T47D (cell line): ENCODE data around the gene CRELD2.
"Not testable (repeated sequence)": the region's sequence is repeated elsewhere in the genome, so short reads cannot be mapped to it uniquely, and the experiment has no call there.

ENCODE experiments used
- DNase-seq, 2 experiments: peaks; one replicate each; pipeline versions ENCODE4 v3.0.0 to v3.0.0-alpha.2; 2011 to 2012; ENCODE audit warnings: low read depth in 1 of 2, low spot score in 1 of 2
- JUND ChIP-seq: IDR thresholded peaks from 2 replicates; pipeline ENCODE4 v1.6.1; 2012; ENCODE audit warnings: low read depth
- in situ Hi-C: cut with HindIII; loops from 2 replicates; pipeline ENCODE4 v1.10.0; 2016; ENCODE audit warnings: low sequenced_read_pairs, low pct_unique_long_range_greater_than_20kb

The CRELD2 gene

DNA sequence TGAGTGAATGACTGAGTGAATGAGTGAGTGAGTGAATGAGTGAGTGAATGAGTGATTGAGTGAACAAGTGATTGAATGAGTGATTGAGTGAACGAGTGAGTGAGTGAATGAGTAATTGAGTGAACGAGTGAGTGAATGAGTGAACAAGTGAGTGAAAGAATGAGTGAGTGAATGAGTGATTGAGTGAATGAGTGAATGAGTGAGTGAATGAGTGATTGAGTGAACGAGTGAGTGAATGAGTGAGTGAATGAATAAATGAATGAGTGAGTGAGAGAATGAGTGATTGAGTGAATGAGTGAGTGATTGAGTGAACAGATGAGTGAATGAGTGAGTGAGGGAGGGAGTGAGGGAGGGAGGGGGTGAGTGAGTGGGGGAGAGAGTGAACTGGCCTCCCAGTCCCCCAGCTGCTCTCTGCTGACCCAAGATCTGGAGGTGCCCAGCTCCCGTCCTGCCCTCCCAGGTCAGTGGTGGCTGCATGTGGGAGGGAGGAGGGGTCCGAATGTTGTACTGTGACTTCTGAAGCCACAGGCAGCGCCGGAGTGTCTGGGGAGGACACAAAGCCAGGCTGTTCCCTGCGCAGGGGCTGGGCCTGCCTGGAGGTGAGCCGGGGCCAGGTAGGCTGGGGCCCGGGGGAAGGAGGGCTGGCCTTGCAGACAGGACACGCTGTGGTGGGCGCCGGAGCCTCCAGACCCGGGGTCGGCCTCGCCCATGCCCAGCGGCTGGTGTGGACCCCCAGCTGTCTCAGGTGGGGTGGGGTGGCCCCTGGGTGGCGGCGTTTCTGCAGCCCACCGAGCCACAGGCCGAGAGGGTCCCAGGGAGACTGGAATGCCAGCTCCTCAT, 24.4 kb downstream of the CRELD2 start:
- in situ Hi-C loops, result no loop called here
- DNase-seq, result no peak
- no peak for TF ChIP-seq JUND

DNA sequence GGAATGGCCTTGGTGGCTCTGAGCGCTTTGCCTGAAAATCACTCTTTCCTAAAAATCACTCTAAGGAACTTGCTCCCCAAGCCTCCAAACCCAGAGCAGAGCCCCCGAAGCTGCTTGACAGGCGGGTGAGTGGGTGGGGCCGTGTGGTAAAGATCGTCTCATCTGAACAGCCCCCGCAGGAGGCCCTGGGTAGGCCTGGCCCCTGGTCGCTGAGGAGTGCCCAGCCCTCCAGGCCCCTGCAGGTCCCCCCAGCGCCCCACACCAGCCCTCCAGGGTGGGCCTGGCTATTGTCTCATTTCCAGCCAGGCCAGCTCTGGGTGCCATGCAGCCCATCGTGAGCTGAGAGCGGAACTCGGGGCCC, 25.0 kb downstream of the CRELD2 start:
- no peak for TF ChIP-seq JUND
- in situ Hi-C loops, result no loop called here

DNA sequence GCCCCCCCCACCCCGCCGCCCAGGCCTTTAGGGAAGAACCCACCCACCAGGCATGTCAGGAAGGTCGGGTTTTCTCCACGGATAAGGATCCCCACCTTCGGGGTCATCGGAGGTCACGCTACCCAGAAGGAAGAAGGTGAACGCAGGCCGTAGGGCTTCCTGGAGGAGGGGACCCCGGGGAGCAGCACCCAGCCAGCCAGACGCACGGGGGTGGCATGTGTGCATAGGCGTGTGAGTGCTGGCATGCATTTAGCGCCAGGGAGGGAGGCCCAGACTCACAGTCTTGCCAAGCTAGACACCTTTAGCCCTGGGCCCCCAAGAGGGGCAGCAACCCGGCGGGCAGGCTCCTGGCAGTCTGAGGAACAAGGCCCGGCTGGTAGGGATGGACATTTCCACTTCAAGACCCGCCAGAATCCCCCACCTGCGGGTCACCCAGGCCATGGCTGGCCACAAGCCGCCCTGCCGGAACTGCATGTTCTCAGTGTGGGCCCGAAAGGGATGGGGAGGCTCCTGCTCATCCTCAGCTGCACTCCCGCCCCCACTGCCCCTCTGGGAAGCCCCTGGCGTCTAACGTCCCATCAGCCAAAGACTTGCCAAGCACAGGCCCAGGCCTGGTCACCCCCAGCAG, 25.5 kb downstream of the CRELD2 start:
- DNase-seq, result no peak
- no peak for TF ChIP-seq JUND
- in situ Hi-C loops, result no loop called here

More for the DNA sequence above, 25.0 kb downstream of the CRELD2 start:
- DNase-seq, result no peak

DNA sequence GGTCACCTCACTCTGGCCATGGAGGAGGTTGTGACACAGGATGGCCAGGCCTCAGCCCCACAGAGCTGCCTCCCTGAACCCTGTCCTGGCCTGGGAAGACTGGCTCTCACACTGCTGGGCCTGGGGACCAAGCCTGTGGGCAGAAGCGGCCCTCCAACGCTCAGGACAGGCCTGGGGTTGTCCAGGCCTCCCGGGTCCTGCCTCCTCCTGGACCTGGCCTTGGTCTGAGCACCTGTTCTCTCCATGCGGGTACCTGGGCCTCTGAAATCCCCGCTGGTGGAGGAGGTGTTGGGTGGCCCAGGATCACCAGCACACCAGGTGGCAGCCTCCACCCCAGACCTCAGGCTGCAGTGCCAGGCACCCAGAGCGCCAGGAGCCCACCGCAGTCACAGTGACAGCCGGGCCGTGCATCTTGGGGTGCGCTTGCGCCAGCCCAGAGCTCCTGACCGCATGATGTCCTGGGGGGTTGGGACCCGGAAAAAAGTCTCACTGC, 26.0 kb downstream of the CRELD2 start:
- in situ Hi-C loops, result no loop called here
- DNase-seq, result peak in 1 of 2 experiments; percentile 49
- TF ChIP-seq JUND, result no peak

DNA sequence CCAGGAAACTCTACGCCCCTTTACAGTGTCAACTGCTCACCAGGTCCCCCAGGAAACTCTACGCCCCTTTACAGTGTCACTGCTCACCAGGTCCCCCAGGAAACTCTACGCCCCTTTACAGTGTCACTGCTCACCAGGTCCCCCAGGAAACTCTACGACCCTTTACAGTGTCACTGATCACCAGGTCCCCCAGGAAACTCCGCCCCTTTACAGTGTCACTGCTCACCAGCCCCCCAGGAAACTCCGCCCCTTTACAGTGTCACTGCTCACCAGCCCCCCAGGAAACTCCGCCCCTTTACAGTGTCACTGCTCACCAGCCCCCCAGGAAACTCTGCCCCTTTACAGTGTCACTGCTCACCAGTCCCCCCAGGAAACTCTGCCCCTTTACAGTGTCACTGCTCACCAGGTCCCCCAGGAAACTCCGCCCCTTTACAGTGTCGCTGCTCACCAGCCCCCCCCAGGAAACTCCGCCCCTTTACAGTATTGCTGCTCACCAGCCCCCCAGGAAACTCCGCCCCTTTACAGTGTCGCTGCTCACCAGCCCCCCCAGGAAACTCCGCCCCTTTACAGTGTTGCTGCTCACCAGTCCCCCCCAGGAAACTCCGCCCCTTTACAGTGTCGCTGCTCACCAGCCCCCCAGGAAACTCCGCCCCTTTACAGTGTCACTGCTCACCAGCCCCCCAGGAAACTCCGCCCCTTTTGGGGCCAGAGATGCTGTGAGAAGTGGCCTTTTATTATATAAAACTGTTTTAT, 26.8 kb downstream of the CRELD2 start:
- peak in 1 of 2 experiments; percentile 93 for DNase-seq
- in situ Hi-C loops, result not testable (repeated sequence)

DNA sequence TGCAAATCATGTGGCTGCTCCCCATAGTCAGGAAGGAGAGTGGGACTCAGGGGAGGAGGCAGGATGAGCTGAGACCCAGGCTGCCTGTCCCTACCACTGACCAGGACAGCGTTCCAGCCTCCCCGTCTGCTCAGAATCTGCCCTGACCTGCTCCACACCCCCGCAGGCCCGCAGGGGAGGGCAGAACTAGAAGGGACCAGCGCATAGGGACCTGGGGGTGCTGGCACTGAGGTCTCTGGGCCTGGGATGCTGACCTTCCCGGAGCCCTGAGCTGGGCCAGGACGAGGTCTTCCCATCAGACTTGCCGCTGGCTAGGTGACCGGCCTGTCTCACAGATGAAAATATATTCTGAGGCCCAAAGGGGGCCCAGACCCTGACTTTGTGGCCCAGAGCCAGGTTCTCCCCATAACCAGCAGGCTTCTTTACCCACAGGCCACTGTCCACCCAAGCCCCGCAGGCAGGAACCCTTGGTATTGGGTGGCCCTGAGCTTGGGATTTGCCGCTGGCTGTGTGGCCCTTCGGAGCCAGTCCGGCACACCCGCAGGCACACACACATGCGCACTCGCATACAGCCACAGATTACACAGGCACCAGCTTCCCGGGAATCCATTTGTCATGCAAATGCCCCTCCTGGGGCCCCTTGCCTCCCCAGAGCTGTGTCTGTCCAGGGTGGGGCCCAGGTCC, 28.3 kb downstream of the CRELD2 start:
- DNase-seq, result no peak
- in situ Hi-C loops, result no loop called here
- no peak for TF ChIP-seq JUND

DNA sequence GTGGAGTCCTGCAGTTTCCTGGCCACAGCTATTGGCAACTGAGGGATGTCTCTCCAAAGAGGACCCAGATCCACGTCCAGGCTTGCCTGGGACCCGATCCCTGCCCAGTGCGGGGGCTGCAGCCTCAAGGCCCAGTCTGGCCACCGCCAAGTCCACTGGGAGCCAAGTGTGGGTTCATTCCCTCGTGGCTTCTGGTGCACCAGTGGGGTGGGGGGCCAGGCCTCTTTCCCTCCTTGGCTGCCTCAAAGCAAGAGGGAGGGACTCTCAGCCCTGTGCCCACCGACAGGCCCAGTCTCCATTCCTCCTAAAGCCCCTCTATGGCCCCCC, 28.8 kb downstream of the CRELD2 start:
- no peak for DNase-seq
- no peak for TF ChIP-seq JUND
- in situ Hi-C loops, result no loop called here

DNA sequence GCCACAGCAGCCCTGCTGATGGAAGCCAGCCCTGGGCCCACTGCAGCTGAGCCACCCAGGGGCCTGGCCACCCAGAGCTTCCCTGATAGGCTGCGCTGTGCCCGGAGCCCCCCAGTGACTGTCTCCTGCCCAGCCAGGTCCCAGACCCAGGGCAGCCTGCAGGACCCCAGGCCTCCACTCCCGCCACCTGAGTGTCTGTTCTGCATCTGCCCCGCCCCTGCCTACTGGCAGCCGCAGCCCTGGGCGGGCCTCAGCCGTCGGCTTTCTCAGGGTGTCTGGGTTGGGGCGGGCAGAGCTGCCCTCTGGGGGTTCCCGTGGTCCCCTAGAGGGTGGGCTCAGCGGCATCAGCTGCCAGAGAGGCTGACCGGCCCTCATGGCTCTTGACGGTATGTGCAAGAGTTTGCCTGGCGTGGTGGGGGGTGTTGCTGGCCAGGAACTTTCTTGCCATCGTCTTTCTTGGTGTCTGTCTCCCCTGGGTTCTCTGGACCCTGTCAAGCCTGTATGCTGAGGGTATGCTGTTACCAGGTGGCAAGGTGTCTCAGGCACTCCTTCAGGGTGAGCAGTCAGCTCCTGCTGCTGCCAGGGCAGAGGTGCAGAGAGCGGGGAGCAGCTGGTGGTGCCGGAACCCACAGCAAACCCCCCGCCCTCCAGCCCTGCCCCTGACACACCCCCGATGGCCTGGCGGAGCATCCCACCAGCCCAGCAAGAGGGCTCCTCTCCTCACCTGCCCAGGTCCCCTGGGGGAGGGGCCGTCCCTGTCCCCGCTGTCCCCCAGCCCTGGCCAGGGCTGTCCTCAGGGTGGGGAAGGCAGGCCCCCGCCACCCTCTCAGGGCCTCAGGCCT, 29.9 kb downstream of the CRELD2 start:
- in situ Hi-C loops, result no loop called here
- DNase-seq, result peak in 1 of 2 experiments; percentile 45
- TF ChIP-seq JUND, result no peak

DNA sequence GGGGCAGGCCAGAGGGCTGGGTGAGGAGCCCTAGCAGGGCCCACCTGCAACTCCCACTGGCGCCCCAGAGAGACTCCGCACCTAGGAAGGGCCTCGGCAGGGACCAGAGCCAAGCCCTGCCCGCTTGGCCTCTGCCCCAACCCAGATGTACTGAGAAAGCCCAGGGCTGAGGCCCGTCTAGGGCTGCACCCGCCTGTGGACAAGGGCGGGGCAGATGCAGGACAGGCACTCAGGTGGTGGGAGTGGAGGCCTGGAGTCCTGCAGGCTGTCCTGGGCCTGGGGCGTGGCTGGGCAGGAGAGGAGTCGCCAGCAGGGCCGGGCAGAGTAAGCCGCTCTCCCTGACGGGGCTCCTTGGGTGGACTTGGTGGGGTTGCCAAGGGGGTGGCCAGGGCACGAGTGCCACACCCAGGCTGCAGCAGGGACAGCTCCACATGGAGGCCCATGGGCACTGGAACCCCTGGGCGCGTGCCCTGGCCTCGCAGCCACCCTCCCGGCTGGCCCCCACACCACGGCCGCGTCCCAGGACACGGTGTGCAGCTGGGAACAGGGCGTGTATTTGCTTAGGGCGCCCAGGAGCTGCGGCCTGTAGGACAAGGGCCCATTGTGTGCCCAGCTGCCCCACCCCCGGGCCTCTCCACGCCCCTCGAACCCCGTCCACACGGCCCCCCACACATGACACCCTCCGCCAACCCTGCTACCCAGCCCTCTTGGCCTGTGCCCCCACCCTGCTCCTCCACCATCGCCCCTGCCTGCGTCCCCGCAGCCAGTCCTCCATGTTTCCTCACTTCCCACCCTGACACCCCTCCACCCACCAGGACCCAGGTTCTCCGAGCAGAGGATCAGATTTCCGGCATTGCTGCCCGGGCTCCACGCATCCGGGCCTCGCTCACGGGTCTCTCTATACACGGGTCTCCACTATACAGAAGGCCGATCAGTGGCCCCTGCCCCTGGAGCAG, 30.8 kb downstream of the CRELD2 start:
- no peak for TF ChIP-seq JUND
- in situ Hi-C loops, result no loop called here
- peak; percentile 66 to 95 for DNase-seq

DNA sequence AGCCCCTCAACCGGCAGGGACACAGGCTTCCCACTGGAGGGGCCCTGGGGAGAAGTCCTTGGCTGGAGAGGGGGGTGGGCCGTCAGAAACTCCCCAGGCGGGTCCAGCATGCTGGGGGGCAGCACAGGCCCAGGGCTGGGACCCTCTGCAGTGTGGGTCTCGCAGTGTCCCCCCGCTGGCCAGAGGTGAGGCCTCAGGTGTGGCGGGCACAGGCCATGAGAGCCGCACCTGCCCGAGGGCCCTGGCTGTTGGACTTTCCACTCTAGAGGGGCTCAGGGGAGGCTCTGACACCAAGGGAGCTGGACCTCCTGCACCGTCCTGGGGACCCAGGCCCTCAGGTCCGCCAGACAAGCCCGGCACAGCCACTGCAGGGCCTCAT, 31.5 kb downstream of the CRELD2 start:
- no peak for DNase-seq
- no peak for TF ChIP-seq JUND
- in situ Hi-C loops, result no loop called here
